Peyer's patch (tissue), 4 donors: ENCODE results near the gene MTMR6. TPM values are rescaled to one million over a fixed set of nuclear protein-coding genes. Genes with fewer than 3 reads are reported as not detected.
"Not testable (repeated sequence)": the region's sequence is repeated elsewhere in the genome, so short reads cannot be mapped to it uniquely, and the experiment has no call there.

ENCODE experiments used
- DNase-seq, 3 donors: peaks; one replicate each; pipeline ENCODE4 v3.0.0-alpha.2; 2017 to 2019
- H3K27ac ChIP-seq, 4 donors: fragments of 200-600 bp; sonication (generic); one replicate each; pipeline ENCODE4 v1.5.1; 2016 to 2019
- H3K27me3 ChIP-seq, 2 donors: fragments of 200-600 bp; sonication (generic); one replicate each; pipeline ENCODE4 v1.5.1; 2019
- H3K36me3 ChIP-seq, 3 donors: fragments of 200-600 bp; sonication (generic); one replicate each; pipeline ENCODE4 v1.5.1; 2016 to 2019
- H3K4me1 ChIP-seq, 4 donors: fragments of 200-600 bp; sonication (generic); one replicate each; pipeline ENCODE4 v1.5.1; 2016 to 2019
- H3K4me3 ChIP-seq, 4 donors: fragments of 200-600 bp; sonication (generic); 1 replicate in 3 of 4; 2 replicates in 1 of 4; pipeline ENCODE4 v1.5.1; 2016 to 2019; ENCODE audit warnings: mild to moderate bottlenecking in 1 of 4
- H3K9me3 ChIP-seq, 4 donors: fragments of 200-600 bp; sonication (generic); one replicate each; pipeline ENCODE4 v1.5.1; 2016 to 2019; ENCODE audit warnings: mild to moderate bottlenecking in 1 of 4
- POLR2A ChIP-seq, 2 donors: fragments of 450-650 bp; IDR thresholded peaks; one replicate each; pipeline ENCODE4 v1.5.1; 2017; ENCODE audit warnings: antibody characterized with exemption in 2 of 2, mild to moderate bottlenecking in 2 of 2, moderate library complexity in 2 of 2
- total RNA-seq, 4 donors: library from RNA; depleted of rRNA; stranded (reverse); fragments of >200 nt; gene quantifications; one replicate each; pipeline ENCODE4 v1.1.0, GENCODE V29; 2016
- TF ChIP-seq, protein P1 (sequence below), 6 experiments: fragments of 450-650 bp in 4 of 6; fragments of 200-600 bp in 2 of 6; sonication (generic) in 1 of 6; IDR thresholded peaks; one replicate each; pipeline ENCODE4 v1.5.1; 2017 to 2019; ENCODE audit warnings: antibody characterized with exemption in 6 of 6, mild to moderate bottlenecking in 3 of 6, moderate library complexity in 1 of 6

Gene MTMR6
- total RNA-seq, 4 donors from 2014 or later, result 6.4 to 14.9 (median 10.6) TPM

DNA sequence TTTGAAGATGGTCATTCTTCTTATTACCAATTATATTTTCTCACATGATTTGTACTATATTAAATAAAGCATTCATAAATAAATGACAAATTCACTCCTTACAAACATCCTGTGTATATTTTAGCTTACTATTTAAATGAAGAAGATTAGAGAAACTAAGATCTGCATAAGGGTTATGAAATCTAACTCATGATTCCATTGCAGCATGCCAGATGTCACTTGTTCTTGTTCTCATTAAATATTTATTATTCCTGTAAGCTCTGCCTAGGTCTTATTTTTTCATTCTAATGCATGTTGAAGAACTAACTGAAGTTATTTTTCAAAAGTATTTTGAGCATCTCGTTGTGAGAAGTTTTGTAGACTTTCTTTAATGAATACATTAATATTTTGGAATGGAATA is 32.5 kb upstream of the MTMR6 start:
- no peaks in the 10 kb centered on the region for H3K27me3 ChIP-seq
- no peak overlapping the region for H3K4me3 ChIP-seq
- no peaks in the 10 kb centered on the region for H3K9me3 ChIP-seq
- DNase-seq, result no peak
- H3K4me1 ChIP-seq, result no peaks in the 10 kb centered on the region
- no peak for TF ChIP-seq POLR2A (IDR thresholded peaks at IDR 0.05)
- TF ChIP-seq, protein P1, sequence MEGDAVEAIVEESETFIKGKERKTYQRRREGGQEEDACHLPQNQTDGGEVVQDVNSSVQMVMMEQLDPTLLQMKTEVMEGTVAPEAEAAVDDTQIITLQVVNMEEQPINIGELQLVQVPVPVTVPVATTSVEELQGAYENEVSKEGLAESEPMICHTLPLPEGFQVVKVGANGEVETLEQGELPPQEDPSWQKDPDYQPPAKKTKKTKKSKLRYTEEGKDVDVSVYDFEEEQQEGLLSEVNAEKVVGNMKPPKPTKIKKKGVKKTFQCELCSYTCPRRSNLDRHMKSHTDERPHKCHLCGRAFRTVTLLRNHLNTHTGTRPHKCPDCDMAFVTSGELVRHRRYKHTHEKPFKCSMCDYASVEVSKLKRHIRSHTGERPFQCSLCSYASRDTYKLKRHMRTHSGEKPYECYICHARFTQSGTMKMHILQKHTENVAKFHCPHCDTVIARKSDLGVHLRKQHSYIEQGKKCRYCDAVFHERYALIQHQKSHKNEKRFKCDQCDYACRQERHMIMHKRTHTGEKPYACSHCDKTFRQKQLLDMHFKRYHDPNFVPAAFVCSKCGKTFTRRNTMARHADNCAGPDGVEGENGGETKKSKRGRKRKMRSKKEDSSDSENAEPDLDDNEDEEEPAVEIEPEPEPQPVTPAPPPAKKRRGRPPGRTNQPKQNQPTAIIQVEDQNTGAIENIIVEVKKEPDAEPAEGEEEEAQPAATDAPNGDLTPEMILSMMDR (IDR thresholded peaks at IDR 0.05), result no peak
- no peak overlapping the region for H3K27ac ChIP-seq
- H3K36me3 ChIP-seq, result peaks cover 0 to 69% (median 0%) of the 10 kb centered on the region in 3 donors

GRCh38 chr13:25318946-25319345 is 31.7 kb upstream of the MTMR6 start:
- DNase-seq, H3K27ac ChIP-seq, H3K4me1 ChIP-seq, H3K9me3 ChIP-seq, H3K4me3 ChIP-seq, H3K27me3 ChIP-seq: not testable (repeated sequence)
- H3K36me3 ChIP-seq, result peaks cover 0 to 77% (median 0%) of the 10 kb centered on the region in 3 donors

DNA sequence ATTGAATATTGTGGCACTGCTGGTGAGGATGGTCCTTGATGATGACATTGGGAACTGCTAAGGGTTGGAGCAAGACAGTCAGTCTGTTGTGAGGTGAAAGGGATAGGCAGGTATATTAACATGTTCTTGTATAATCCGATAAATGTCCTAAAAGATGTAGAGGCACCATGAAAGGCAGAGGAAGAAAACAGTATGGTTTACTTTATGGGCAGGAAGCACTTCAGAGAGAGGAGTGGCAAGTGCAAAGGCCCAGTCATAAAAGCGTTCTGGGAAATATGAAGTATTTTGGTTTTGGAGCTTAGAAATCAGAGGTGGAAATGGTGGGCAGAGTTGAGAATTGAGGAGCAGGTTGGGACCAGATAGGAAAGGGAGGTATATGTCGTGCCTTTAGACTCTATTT is 23.6 kb upstream of the MTMR6 start:
- H3K4me1 ChIP-seq, result no peaks in the 10 kb centered on the region
- no peak overlapping the region for H3K27ac ChIP-seq
- H3K4me3 ChIP-seq, result no peak overlapping the region
- no peaks in the 10 kb centered on the region for H3K27me3 ChIP-seq
- peaks cover 0 to 67% (median 0%) of the 10 kb centered on the region in 3 donors for H3K36me3 ChIP-seq
- no peaks in the 10 kb centered on the region for H3K9me3 ChIP-seq
- DNase-seq, result no peak
- TF ChIP-seq, protein P1 (IDR thresholded peaks at IDR 0.05), result no peak
- TF ChIP-seq POLR2A (IDR thresholded peaks at IDR 0.05), result no peak

GRCh38 chr13:25306671-25307464 is 19.6 kb upstream of the MTMR6 start:
- Histone ChIP-seq H3K36me3 (peaks cover 0 to 34% (median 0%) of the 10 kb centered on the region in 3 donors), H3K4me1 (peaks cover 0 to 22% (median 2%) of the 10 kb centered on the region in 4 donors), H3K27me3 (no peaks in the 10 kb centered on the region), H3K9me3 (no peaks in the 10 kb centered on the region), H3K27ac (no peak overlapping the region), H3K4me3 (no peak overlapping the region)
- no peak for TF ChIP-seq POLR2A (IDR thresholded peaks at IDR 0.05)
- TF ChIP-seq, protein P1 (IDR thresholded peaks at IDR 0.05), result no peak
- no peak for DNase-seq

DNA sequence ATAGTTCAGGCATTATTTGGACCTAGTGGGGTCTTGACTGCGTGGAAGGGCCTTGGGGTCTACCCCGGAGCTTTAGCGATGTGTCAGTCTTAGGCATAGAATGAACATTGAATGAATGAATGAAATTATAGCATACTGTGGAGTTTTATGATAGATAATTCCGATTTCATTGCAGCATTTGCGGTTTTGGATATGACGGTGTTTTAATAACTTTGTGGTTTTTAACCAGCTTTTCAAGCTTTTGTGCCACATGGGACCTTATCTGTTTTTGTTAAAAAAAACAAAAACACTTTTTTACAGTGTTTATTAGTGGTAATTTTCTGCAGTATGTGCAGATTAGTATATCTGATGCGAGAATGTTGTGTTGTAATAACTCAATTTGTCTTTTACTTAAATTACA is 14.8 kb upstream of the MTMR6 start:
- Histone ChIP-seq H3K27me3 (no peaks in the 10 kb centered on the region), H3K9me3 (no peaks in the 10 kb centered on the region), H3K27ac (peak overlapping the region; percentile 82 to 96 (median 88)), H3K4me1 (peaks cover 0 to 22% (median 4%) of the 10 kb centered on the region in 4 donors), H3K36me3 (peaks cover 0 to 6% (median 0%) of the 10 kb centered on the region in 3 donors), H3K4me3 (peak overlapping the region; percentile 60 to 94 (median 80))
- TF ChIP-seq, protein P1 (IDR thresholded peaks at IDR 0.05), result no peak
- no peak for TF ChIP-seq POLR2A (IDR thresholded peaks at IDR 0.05)
- no peak for DNase-seq

DNA sequence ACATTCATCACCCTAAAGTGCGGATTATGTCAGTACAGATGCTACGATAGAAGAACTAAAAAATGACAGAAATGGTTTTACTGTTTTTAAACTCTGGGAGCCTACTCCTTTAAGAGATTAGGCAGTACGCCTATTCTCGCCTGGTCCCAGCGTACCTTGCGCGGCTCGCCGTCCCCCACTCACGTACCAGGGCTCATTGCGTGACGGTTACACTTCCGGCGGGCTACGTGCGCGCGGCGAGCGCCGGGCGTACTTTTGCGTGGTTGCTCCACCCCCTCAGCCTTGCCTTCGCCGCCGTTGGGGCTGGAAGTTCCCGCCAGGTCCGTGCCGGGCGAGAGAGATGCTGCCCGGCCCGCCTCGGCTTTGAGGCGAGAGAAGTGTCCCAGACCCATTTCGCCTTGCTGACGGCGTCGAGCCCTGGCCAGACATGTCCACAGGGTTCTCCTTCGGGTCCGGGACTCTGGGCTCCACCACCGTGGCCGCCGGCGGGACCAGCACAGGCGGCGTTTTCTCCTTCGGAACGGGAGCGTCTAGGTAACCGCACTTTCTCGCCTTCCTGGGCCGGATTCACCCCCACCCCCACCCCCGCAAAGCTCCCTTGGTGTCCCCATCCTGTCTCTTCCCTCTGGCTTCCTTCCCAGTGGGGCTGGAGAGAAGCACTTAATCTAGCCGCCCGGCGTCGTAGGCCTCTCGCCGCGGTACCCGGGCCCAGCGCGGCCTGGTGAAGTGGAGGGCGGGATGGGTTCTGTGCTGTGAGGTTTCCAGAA is 14.2 kb upstream of the MTMR6 start, which contains the start of gene NUP58:
Gene NUP58, plus strand, starts transcription at position 279 of the 767 bp plus-strand sequence. Its CDS starts 149 bp downstream, at position 428.
- TF ChIP-seq POLR2A (IDR thresholded peaks at IDR 0.05), result peak; percentile 51 to 80
- TF ChIP-seq, protein P1 (IDR thresholded peaks at IDR 0.05), result peak in 1 of 6 experiments; percentile 40
- Histone ChIP-seq H3K27me3 (no peaks in the 10 kb centered on the region), H3K27ac (peak within 1 kb of the TSS; percentile 82 to 96 (median 88)), H3K9me3 (no peaks in the 10 kb centered on the region), H3K36me3 (peaks cover 0 to 6% (median 0%) of the 10 kb centered on the region in 3 donors), H3K4me3 (peak within 1 kb of the TSS; percentile 60 to 94 (median 80)), H3K4me1 (peaks cover 0 to 22% (median 4%) of the 10 kb centered on the region in 4 donors)
- DNase-seq, result peak; percentile 94 to 98 (median 95)
